ENCODE results near the gene CLTCL1. TPM values are rescaled to one million over a fixed set of nuclear protein-coding genes. Genes with fewer than 3 reads are reported as not detected.
"Not testable (repeated sequence)": the region's sequence is repeated elsewhere in the genome, so short reads cannot be mapped to it uniquely, and the experiment has no call there.

CLTCL1 gene
- total RNA-seq, 2 experiments from 2014 or later = 0.93 to 1.1 TPM

DNA sequence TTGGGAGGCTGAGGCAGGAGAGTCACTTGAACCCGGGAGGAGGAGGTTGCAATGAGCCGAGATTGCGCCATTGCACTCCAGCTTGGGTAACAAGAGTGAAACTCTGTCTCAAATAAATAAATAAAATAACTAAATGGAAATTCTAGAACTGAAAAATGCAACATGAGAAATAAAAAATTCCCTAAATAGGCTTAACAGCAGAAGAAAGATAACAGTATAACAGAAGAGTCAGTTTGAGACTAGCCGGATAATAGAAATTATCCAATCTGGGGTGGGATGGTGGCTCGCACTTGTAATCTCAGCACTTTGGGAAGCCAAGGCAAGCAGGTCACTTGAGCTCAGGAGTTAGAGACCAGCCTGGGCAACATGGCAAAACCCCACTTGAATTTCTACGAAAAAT, 127.1 kb downstream of the CLTCL1 start:
- H3K9me3 Mint-ChIP-seq = no peaks in the 10 kb centered on the region
- H3K36me3 Mint-ChIP-seq (ENCODE audit: low read depth) = no peaks in the 10 kb centered on the region
- POLR2A ChIA-PET = no interaction called here
- peaks cover 27% of the 10 kb centered on the region for H3K27me3 Mint-ChIP-seq
- CTCF ChIA-PET = no interaction called here
- DNase-seq = no peak
- no peak overlapping the region for H3K27ac Mint-ChIP-seq
- peaks cover 3% of the 10 kb centered on the region for H3K4me1 Mint-ChIP-seq
- no peak overlapping the region for H3K4me3 Mint-ChIP-seq

DNA sequence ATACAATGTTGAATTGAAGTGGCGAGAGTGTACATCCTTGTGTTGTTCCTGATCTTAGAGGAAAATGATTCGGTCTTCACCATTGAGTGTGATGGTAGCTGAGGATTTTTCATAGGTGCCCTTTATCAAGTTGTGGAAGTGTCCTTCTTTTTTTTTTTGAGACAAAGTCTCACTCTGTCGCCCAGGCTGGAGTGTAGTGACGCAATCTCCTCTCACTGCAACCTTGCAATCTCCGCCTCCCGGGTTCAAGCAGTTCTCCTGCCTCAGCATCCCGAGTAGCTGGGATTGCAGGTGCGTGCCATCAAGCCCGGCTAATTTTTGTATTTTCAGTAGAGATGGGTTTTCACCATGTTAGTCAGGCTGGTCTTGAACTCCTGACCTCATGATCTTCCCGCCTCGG, 132.9 kb downstream of the CLTCL1 start:
- not testable (repeated sequence) for H3K4me3 Mint-ChIP-seq; H3K4me1 Mint-ChIP-seq; H3K27ac Mint-ChIP-seq; DNase-seq; H3K9me3 Mint-ChIP-seq; H3K36me3 Mint-ChIP-seq (ENCODE audit: low read depth)
- POLR2A ChIA-PET = interaction anchor here (3.0 kb wide), 1 partner anchor 14 kb away, joined by 10 read pairs; the partner anchor contains the start of gene ESS2
- peaks cover 10% of the 10 kb centered on the region for H3K27me3 Mint-ChIP-seq
- CTCF ChIA-PET = interaction anchor here (1.9 kb wide), 1 partner anchor 14 kb away, joined by 8 read pairs; the partner anchor contains the start of gene ESS2

GRCh38 chr22:19156109-19156508, 135.4 kb downstream of the CLTCL1 start:
- CTCF ChIA-PET = interaction anchor here (1.3 kb wide), 1 partner anchor 23 kb away, joined by 3 read pairs; no protein-coding TSS in a partner anchor
- POLR2A ChIA-PET; H3K36me3 Mint-ChIP-seq (ENCODE audit: low read depth); H3K4me3 Mint-ChIP-seq; H3K27ac Mint-ChIP-seq; DNase-seq; H3K4me1 Mint-ChIP-seq; H3K9me3 Mint-ChIP-seq: not testable (repeated sequence)
- peaks cover 27% of the 10 kb centered on the region for H3K27me3 Mint-ChIP-seq

DNA sequence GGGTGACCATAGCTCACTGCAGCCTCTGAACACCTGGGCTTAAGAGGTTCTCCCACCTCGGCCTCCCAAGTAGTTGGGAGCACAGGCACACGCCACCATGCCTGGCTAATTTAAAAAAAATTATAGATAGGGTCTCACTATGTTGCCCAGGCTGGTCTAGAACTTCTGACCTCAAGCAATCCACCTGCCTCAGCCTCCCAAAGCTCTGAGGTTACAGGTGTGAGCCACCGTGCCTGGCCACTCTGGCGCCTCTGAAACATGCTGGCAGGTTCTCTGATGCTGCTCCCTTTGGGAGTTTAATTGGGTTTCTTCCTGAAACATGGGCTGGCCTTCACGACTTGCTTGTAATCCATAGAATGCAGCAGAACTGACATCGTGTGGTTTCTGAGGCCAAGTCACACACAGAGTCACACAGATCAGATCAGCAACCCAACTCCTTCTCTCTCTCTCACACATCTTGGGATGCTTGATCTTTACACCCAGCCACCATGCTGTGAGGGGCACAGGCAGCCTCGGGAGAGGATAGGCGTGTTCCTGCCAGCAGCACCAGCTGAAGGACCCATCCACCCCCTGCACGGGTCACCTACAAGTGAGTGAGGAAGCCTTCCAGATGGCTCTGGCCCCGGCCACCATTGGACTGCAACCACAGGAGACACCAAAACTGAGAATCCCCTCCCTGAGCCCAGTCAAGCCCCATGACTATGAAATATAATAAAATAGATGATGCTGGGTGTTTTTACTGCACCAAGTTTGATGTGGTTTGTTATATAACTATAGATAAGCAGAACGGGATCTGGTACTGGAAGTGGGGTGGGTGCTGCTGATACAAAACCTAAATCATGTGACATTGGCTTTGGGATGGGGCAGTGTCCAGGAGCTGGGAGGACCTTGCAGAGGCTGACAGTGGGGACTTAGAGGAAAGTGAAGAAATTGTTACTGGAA, 138.3 kb downstream of the CLTCL1 start:
- Mint-ChIP-seq H3K36me3 (ENCODE audit: low read depth) (peaks cover 6% of the 10 kb centered on the region), H3K4me1 (peaks cover 10% of the 10 kb centered on the region), H3K27ac (no peak overlapping the region), H3K4me3 (no peak overlapping the region), H3K9me3 (no peaks in the 10 kb centered on the region), H3K27me3 (peaks cover 37% of the 10 kb centered on the region)
- POLR2A ChIA-PET = interaction anchor here (1.0 kb wide), 1 partner anchor 18 kb away, joined by 3 read pairs; no protein-coding TSS in a partner anchor
- CTCF ChIA-PET = interaction anchor here (1.5 kb wide), 1 partner anchor 9 kb away, joined by 5 read pairs; the partner anchor contains the start of gene ESS2
- no peak for DNase-seq

- Mint-ChIP-seq H3K36me3 (ENCODE audit: low read depth) (peaks cover 6% of the 10 kb centered on the region), H3K27ac (no peak overlapping the region), H3K4me1 (peaks cover 10% of the 10 kb centered on the region), H3K9me3 (no peaks in the 10 kb centered on the region), H3K27me3 (peaks cover 52% of the 10 kb centered on the region), H3K4me3 (peak overlapping the region; percentile 4)
- DNase-seq = no peak
- ChIA-PET CTCF (interaction anchor here (0.7 kb wide), 1 partner anchor 144 kb away, joined by 6 read pairs; no protein-coding TSS in a partner anchor), POLR2A (interaction anchor here (1.0 kb wide), 1 partner anchor 16 kb away, joined by 3 read pairs; no protein-coding TSS in a partner anchor)
Measured at GRCh38 chr22:19151329-19152191, 140.0 kb downstream of the CLTCL1 start.

DNA sequence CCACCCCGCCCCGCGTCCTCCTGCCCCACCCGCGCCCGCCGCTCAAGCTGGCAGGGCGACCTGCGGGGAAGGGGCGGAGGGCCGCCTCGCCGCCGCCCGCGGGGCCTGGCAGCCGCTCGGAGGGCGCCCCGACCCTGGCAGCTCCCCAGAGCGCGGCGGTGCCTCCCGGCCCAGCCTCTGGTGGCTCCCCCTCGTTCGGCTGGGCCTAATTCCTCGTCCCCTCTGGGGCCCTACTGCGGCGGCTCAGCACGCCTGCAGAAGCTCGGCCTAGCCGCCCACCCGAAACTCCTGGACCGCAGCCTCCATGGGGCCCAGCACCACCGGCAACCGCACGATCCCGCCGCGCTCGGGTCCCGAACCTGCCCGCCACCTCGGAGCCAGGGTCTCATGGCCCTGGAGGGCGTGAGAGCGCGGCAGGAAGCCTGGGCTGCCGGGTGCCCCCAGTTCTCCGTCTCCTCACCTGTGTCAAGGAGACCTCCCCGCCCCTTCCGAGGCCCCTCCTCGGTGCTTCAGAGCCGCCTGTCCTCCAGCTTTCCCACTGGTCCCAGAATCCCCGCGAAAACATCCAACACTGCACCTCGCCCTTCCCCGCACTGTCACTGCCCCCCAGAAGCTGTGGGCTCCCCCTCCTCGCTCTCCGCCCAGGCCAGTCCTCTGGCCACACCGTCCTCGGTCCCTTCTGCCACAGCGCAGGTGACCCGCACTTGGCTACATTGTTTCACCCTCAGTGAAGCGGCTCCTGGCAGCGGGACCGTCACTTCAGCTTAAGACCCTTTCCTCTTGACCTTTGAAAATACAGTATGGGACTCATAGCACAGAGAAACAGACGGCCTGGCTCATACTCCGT, 140.8 kb downstream of the CLTCL1 start:
- CTCF ChIA-PET = interaction anchor here (0.8 kb wide), 1 partner anchor 327 kb away, joined by 3 read pairs; no protein-coding TSS in a partner anchor
- Mint-ChIP-seq H3K27ac (no peak overlapping the region), H3K9me3 (no peaks in the 10 kb centered on the region), H3K4me1 (peaks cover 10% of the 10 kb centered on the region), H3K27me3 (peaks cover 52% of the 10 kb centered on the region), H3K4me3 (peak overlapping the region; percentile 4), H3K36me3 (ENCODE audit: low read depth) (peaks cover 6% of the 10 kb centered on the region)
- no peak for DNase-seq
- POLR2A ChIA-PET = no interaction called here

DNA sequence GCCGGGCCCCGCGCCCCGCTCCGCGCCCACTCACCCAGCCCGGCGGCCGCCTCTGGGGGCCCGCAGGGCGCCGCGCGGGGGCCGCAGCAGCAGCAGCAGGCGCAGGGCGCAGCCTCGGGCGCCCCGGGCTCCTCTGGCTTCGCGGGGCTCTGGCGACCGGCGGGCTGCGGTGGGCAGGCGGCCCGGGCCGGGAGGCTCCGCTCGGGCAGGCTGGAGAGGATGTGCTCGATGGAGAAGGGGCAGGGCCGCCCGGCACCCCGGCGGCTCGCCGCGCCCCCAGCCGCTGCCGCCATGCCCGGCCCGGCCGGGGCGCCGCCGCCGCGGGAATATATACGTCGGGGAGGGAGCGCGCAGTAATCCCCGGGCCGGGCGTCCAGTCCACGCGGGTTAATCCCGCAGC, 141.5 kb downstream of the CLTCL1 start, which contains the start of gene GSC2:
Gene GSC2, minus strand, starts transcription at position 302 of the 400 bp plus-strand sequence. Its CDS starts 9 bp downstream, at position 293.
- no peaks in the 10 kb centered on the region for H3K9me3 Mint-ChIP-seq
- peaks cover 6% of the 10 kb centered on the region for H3K36me3 Mint-ChIP-seq (ENCODE audit: low read depth)
- peak within 1 kb of the TSS; percentile 25 for H3K4me3 Mint-ChIP-seq
- peaks cover 10% of the 10 kb centered on the region for H3K4me1 Mint-ChIP-seq
- peaks cover 52% of the 10 kb centered on the region for H3K27me3 Mint-ChIP-seq
- DNase-seq = no peak
- ChIA-PET CTCF (interaction anchor here (0.8 kb wide), 1 partner anchor 327 kb away, joined by 3 read pairs; no protein-coding TSS in a partner anchor), POLR2A (no interaction called here)
- no peak within 1 kb of the TSS for H3K27ac Mint-ChIP-seq

GRCh38 chr22:19149047-19149883, 142.3 kb downstream of the CLTCL1 start:
- Mint-ChIP-seq H3K27me3 (peaks cover 52% of the 10 kb centered on the region), H3K36me3 (ENCODE audit: low read depth) (peaks cover 7% of the 10 kb centered on the region), H3K27ac (no peak overlapping the region), H3K4me3 (peak overlapping the region; percentile 25), H3K4me1 (peaks cover 15% of the 10 kb centered on the region), H3K9me3 (no peaks in the 10 kb centered on the region)
- peak; percentile 65 for DNase-seq
- POLR2A ChIA-PET = interaction anchor here (0.7 to 1.2 kb wide), 3 partner anchors 27 to 39 kb away, joined by 3 to 6 read pairs (median 3); partner anchors contain the start of gene DGCR2
- CTCF ChIA-PET = interaction anchor here (0.8 kb wide), 1 partner anchor 328 kb away, joined by 3 read pairs; no protein-coding TSS in a partner anchor

- H3K4me1 Mint-ChIP-seq = peaks cover 22% of the 10 kb centered on the region
- POLR2A ChIA-PET = interaction anchor here (0.7 to 1.2 kb wide), 3 partner anchors 21 to 29 kb away, joined by 3 to 6 read pairs (median 3); partner anchors contain the start of gene DGCR2
Measured at GRCh38 chr22:19148417-19149046, 143.0 kb downstream of the CLTCL1 start.

DNA sequence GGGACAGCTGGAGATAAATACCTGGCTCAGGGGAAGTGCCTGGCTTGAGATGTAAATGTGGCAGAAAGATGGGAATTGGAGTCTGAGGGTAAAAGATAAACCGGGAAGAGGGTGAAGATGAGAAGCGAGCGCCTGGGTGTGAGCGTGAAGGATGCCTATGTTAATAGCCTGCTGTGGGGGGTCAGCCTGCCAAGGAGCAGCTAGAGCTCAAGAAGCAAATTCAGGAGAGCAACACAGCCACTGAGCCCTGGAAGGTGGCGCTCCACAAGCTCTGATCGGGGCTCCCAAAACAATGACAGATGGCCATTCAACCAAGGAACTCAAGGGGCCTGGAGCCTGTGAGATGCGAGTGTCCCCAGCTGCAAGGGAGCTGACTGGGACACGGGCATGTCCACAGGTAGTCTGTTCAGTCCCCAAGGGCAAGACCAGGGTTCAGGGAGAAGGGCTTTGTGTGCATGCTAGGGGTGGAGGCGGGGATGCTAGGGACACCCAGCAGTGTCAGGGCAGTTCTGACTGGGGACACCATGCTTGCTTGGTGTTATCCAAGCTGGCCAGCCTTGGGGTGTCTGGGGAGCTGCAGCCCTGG, 144.2 kb downstream of the CLTCL1 start:
- Mint-ChIP-seq H3K27ac (no peak overlapping the region), H3K4me3 (no peak overlapping the region), H3K27me3 (peaks cover 42% of the 10 kb centered on the region), H3K4me1 (peaks cover 29% of the 10 kb centered on the region), H3K9me3 (no peaks in the 10 kb centered on the region), H3K36me3 (ENCODE audit: low read depth) (peaks cover 12% of the 10 kb centered on the region)
- DNase-seq = no peak
- CTCF ChIA-PET = interaction anchor here (1.5 kb wide), 1 partner anchor 483 kb away, joined by 3 read pairs; no protein-coding TSS in a partner anchor
- POLR2A ChIA-PET = interaction anchor here (0.7 to 1.0 kb wide), 2 partner anchors 22 to 25 kb away, joined by 3 read pairs; partner anchors contain the start of gene DGCR2

More at GRCh38 chr22:19148417-19149046, 143.0 kb downstream of the CLTCL1 start:
- no peak for DNase-seq
- peaks cover 48% of the 10 kb centered on the region for H3K27me3 Mint-ChIP-seq
- CTCF ChIA-PET = interaction anchor here (0.5 kb wide), 1 partner anchor 45 kb away, joined by 3 read pairs; no protein-coding TSS in a partner anchor
- no peak overlapping the region for H3K27ac Mint-ChIP-seq
- H3K4me3 Mint-ChIP-seq = no peak overlapping the region
- no peaks in the 10 kb centered on the region for H3K9me3 Mint-ChIP-seq
- H3K36me3 Mint-ChIP-seq (ENCODE audit: low read depth) = peaks cover 12% of the 10 kb centered on the region

All from activated CD4-positive, alpha-beta memory T cell treated with anti-CD3 and anti-CD28 coated beads, Interleukin-2, amount 10 ng/mL, durations not matched to agents 7 days and 5 days (primary cell).